Measurements from ENCODE around the gene NEK5.

The NEK5 gene

DNA sequence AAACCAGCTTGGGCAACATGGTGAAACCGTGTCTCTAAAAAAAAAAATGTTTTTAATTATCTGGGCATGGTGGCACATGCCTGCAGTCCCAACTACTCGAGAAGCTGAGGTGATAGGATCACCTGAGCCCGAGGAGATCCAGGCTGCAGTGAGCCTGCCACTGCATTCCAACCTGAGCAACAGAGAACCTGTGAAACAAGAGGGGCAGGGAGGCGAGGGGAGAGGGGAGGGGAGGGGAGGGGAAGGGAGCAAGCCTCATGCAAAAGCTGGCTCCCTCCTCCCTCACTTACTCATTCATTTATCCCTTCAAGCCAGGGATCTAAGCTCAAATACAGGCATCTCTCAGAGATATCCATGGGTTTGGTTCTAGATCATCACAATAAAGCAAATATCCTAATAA, 126.5 kb downstream of the NEK5 start (continued):
- TF ChIP-seq, protein P1, sequence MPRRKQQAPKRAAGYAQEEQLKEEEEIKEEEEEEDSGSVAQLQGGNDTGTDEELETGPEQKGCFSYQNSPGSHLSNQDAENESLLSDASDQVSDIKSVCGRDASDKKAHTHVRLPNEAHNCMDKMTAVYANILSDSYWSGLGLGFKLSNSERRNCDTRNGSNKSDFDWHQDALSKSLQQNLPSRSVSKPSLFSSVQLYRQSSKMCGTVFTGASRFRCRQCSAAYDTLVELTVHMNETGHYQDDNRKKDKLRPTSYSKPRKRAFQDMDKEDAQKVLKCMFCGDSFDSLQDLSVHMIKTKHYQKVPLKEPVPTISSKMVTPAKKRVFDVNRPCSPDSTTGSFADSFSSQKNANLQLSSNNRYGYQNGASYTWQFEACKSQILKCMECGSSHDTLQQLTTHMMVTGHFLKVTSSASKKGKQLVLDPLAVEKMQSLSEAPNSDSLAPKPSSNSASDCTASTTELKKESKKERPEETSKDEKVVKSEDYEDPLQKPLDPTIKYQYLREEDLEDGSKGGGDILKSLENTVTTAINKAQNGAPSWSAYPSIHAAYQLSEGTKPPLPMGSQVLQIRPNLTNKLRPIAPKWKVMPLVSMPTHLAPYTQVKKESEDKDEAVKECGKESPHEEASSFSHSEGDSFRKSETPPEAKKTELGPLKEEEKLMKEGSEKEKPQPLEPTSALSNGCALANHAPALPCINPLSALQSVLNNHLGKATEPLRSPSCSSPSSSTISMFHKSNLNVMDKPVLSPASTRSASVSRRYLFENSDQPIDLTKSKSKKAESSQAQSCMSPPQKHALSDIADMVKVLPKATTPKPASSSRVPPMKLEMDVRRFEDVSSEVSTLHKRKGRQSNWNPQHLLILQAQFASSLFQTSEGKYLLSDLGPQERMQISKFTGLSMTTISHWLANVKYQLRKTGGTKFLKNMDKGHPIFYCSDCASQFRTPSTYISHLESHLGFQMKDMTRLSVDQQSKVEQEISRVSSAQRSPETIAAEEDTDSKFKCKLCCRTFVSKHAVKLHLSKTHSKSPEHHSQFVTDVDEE (CRISPR knock-in tag; IDR thresholded peaks at IDR 0.05) = no peak
- no peak for TF ChIP-seq ZFP3 (CRISPR knock-in tag; IDR thresholded peaks at IDR 0.05)

DNA sequence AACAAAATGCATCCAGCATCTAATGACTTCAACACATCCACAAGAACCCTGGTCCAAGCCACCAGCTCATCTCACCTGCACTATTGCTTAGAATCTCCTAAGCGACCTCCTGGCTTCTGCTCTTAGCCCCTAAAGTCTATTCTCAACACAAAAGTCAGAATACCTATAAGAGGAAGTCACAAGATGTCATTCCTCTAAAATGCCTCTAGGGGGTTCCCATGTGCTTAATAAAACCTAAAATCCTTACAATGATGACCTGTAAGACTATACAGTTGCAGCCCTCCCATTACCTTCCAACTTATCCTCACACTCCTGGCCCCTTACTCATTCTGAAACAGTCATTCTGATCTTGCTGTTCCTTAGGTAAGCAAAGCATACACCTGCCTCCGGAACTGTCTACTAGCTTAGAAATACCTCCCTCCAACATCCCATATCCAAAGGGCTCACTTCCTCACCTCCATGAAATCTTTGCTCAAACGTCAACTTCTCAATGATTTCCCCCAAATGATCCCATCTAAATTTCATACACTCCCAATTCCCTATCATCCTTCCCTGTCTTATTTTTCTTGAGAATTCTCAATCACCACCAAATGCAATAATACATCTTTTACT, 127.6 kb downstream of the NEK5 start:
- peak; percentile 91 for ATAC-seq

DNA sequence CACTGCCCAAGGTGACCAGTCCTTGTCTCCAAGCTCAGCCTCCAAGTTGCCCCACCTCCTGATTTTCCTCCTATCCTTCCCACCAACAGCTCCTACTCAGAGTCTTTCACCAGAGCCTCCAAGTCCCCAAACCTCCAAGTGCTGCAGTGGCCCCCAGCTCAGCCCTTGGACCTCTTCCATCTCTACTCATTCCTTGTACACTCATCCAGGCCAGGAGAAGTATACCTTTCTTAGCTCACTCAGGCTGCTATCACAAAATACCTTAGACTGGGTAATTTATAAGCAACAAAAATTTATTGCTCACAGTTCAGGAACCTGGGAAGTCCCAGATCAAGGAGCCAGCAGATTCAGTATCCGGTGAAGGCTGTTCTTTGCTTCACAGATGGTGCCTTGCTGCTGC, 129.0 kb downstream of the NEK5 start:
- no peak for TF ChIP-seq SNAI2 (CRISPR knock-in tag; IDR thresholded peaks at IDR 0.05)
- ATAC-seq = no peak

More for the DNA sequence above, 127.6 kb downstream of the NEK5 start:
- TF ChIP-seq, protein P1 (CRISPR knock-in tag; IDR thresholded peaks at IDR 0.05) = no peak
- TF ChIP-seq, protein P2, sequence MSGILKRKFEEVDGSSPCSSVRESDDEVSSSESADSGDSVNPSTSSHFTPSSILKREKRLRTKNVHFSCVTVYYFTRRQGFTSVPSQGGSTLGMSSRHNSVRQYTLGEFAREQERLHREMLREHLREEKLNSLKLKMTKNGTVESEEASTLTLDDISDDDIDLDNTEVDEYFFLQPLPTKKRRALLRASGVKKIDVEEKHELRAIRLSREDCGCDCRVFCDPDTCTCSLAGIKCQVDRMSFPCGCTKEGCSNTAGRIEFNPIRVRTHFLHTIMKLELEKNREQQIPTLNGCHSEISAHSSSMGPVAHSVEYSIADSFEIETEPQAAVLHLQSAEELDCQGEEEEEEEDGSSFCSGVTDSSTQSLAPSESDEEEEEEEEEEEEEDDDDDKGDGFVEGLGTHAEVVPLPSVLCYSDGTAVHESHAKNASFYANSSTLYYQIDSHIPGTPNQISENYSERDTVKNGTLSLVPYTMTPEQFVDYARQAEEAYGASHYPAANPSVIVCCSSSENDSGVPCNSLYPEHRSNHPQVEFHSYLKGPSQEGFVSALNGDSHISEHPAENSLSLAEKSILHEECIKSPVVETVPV (CRISPR knock-in tag; IDR thresholded peaks at IDR 0.05) = no peak
- no peak for TF ChIP-seq ZFP30 (CRISPR knock-in tag; IDR thresholded peaks at IDR 0.05)
- TF ChIP-seq ISL1 (CRISPR knock-in tag; IDR thresholded peaks at IDR 0.05) = no peak
- no peak for TF ChIP-seq PPARA (CRISPR knock-in tag; IDR thresholded peaks at IDR 0.05; ENCODE audit: borderline replicate concordance)
- TF ChIP-seq ZNF70 (CRISPR knock-in tag; IDR thresholded peaks at IDR 0.05) = no peak
- TF ChIP-seq TOX (CRISPR knock-in tag; IDR thresholded peaks at IDR 0.05; ENCODE audit: borderline replicate concordance) = no peak
- TF ChIP-seq ZNF565 (CRISPR knock-in tag; conservative IDR thresholded peaks at IDR 0.05; ENCODE audit: low read depth) = no peak

DNA sequence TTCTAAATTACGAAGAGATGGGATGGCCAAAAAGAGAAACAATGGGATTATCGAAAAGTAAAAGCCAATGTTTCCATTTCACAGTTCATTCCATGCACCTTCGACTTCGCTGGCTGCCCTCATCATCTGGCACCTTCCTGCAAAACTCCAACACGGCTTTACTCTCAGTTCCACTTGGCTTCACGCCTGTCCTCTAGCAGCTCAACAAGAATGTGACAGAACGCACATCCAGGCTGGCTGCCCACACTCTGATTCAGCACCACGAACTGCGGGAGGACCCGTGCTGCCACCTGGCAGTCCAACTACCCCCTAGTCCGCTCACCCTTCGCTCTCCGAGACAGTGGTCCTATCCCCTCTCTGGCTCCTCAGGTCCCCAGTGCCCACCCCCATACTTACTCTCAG, 129.4 kb downstream of the NEK5 start:
- TF ChIP-seq, protein P3, sequence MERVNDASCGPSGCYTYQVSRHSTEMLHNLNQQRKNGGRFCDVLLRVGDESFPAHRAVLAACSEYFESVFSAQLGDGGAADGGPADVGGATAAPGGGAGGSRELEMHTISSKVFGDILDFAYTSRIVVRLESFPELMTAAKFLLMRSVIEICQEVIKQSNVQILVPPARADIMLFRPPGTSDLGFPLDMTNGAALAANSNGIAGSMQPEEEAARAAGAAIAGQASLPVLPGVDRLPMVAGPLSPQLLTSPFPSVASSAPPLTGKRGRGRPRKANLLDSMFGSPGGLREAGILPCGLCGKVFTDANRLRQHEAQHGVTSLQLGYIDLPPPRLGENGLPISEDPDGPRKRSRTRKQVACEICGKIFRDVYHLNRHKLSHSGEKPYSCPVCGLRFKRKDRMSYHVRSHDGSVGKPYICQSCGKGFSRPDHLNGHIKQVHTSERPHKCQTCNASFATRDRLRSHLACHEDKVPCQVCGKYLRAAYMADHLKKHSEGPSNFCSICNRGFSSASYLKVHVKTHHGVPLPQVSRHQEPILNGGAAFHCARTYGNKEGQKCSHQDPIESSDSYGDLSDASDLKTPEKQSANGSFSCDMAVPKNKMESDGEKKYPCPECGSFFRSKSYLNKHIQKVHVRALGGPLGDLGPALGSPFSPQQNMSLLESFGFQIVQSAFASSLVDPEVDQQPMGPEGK (CRISPR knock-in tag; IDR thresholded peaks at IDR 0.05; ENCODE audit: borderline replicate concordance) = no peak
- no peak for TF ChIP-seq ZNF70 (CRISPR knock-in tag; IDR thresholded peaks at IDR 0.05)
- TF ChIP-seq ISL1 (CRISPR knock-in tag; IDR thresholded peaks at IDR 0.05) = no peak
- no peak for TF ChIP-seq ESRRG (CRISPR knock-in tag; IDR thresholded peaks at IDR 0.05)
- ATAC-seq = no peak

DNA sequence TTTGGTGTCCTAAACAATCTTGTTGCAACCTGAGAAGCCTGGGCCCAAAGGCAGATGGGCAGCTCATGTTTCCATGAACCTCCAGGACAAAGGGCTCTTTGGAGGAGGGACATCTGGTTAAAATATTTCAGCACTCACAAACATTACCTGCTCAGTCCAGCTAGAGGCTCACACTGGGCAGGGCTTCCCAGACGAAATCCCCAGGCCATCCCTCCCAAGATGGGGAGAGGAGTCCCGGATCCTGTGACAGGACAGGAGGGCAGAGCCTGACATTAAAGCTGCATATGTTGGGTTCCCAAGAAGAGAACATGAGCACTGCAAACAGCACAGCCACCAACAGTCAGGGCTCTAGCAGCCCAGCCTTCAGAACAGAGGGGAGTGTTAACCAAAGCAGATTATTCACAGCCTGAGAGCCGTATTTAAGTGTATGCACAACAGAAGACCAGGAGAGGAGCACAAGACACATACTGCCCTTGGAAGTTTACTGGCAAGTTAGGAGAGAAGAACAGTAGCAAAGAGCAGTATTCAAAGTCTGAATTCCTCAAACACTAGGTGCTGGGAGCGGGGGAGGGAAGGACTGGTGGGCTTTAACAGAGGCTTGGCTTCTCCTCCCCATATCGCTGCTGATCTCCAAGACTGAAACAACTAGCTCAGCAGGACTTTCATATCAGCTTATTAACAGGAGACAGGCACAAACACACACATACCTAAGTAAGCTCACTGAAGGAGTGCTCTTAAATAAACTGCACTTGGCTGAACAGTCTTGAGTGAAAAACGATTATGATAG, 130.0 kb downstream of the NEK5 start:
- ATAC-seq = no peak; the same call in 2 of the 3 replicates
- no peak for TF ChIP-seq RARB (CRISPR knock-in tag; IDR thresholded peaks at IDR 0.05)
- no peak for TF ChIP-seq ESRRG (CRISPR knock-in tag; IDR thresholded peaks at IDR 0.05)
- TF ChIP-seq, protein P2 (CRISPR knock-in tag; IDR thresholded peaks at IDR 0.05) = no peak
- TF ChIP-seq, protein P4, sequence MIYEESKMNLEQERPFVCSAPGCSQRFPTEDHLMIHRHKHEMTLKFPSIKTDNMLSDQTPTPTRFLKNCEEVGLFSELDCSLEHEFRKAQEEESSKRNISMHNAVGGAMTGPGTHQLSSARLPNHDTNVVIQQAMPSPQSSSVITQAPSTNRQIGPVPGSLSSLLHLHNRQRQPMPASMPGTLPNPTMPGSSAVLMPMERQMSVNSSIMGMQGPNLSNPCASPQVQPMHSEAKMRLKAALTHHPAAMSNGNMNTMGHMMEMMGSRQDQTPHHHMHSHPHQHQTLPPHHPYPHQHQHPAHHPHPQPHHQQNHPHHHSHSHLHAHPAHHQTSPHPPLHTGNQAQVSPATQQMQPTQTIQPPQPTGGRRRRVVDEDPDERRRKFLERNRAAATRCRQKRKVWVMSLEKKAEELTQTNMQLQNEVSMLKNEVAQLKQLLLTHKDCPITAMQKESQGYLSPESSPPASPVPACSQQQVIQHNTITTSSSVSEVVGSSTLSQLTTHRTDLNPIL (CRISPR knock-in tag; IDR thresholded peaks at IDR 0.05; ENCODE audit: low read depth) = no peak

Data from SK-N-SH treated with all-trans-retinoic acid at 6 μM for 48 hours (cell line).